ENCODE results near the gene IRX2.

The IRX2 gene

DNA sequence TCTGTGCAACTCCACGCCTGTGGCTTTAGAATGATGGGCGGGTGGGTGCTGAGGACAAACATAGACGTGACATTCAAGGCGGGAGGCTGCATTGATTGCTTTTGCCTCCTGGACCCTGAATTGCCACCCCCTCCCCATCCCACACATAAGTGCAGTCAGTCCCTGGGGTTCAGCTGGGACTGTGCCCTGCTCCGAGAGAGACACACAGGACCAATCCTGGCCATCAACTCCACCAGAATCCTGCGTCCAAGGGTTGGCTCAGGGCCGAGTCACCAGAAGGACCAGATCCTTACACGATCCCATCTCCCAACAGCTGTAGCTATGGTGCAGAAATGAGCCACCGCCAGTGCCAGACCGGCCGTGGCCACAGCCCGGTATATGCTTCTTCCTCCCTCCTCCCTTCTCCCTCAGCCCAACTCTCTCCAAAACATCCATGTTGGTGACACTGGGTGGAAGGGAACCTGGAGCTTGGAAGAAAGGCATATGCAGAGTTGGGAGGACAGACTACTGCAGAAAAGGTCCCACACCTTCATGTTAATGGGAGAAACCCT, 27.4 kb downstream of the IRX2 start:
- Mint-ChIP-seq H3K36me3 (ENCODE audit: low read depth) (no peaks in the 10 kb centered on the region), H3K4me1 (ENCODE audit: low read depth) (no peaks in the 10 kb centered on the region), H3K27me3 (no peaks in the 10 kb centered on the region), H3K27ac (no peak overlapping the region), H3K9me3 (no peaks in the 10 kb centered on the region), H3K4me3 (no peak overlapping the region)
- intact Hi-C loops (cut with micrococcal nuclease): no loop called here

DNA sequence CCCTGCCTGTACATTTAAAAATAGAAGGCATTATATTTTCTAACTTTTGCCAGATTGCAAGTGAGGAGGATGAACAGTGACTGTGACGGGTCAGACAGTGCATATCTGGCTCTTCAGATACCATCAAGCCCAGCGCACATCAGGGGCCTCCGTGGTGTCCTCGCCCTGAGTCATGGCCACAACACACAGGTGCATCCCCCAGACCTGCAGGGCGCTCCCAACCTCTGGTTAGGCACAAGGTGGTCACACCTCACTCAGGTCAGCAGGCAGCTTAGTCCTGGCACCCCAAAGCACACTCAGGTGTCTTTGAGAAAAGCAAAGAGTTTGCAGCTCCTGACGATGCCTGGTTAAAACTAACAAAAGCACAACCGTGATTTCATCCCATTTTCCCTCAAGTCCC, 28.6 kb downstream of the IRX2 start:
- no peaks in the 10 kb centered on the region for H3K4me1 Mint-ChIP-seq (ENCODE audit: low read depth)
- no peaks in the 10 kb centered on the region for H3K27me3 Mint-ChIP-seq
- H3K36me3 Mint-ChIP-seq (ENCODE audit: low read depth): no peaks in the 10 kb centered on the region
- intact Hi-C loops (cut with micrococcal nuclease): no loop called here
- H3K4me3 Mint-ChIP-seq: no peak overlapping the region
- H3K27ac Mint-ChIP-seq: no peak overlapping the region
- no peaks in the 10 kb centered on the region for H3K9me3 Mint-ChIP-seq

DNA sequence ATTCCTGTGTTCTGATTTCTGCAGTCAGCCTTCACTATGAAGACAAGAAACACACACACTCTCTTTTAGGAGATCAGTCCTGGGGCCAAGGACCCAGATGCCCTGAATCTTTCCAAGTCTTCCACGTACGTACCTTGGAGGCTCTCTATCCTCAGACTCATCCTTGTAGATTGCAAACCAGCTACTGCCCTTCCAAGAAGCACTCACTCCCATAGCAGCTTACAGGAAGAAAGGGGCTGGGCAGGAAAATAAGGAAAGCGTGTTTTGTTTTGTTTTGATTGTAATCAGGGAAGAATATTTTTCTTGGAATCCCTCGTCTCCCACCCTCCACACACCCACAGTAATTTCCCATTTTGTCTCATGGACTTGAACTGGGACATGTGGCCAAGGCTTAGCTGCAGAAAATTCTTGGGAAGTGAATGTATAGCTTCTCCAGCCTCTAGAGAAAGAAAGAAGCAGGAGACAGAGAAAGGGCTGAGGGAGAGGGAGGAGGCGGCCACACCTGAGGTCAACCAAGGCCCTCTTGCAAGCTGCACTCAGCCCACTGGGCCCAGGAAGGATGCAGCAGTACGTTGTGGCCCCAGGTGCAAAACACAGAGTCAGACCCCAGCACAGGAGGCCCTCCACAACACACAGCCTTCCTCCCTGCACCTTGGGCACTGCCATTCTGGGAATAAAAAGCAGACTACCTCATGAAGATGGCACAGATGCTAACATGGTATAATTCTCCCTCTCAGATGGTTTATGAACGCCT, 29.9 kb downstream of the IRX2 start:
- Mint-ChIP-seq H3K4me1 (ENCODE audit: low read depth) (no peaks in the 10 kb centered on the region), H3K27ac (no peak overlapping the region), H3K27me3 (no peaks in the 10 kb centered on the region), H3K9me3 (no peaks in the 10 kb centered on the region), H3K4me3 (no peak overlapping the region), H3K36me3 (ENCODE audit: low read depth) (no peaks in the 10 kb centered on the region)
- intact Hi-C loops (cut with micrococcal nuclease): no loop called here

DNA sequence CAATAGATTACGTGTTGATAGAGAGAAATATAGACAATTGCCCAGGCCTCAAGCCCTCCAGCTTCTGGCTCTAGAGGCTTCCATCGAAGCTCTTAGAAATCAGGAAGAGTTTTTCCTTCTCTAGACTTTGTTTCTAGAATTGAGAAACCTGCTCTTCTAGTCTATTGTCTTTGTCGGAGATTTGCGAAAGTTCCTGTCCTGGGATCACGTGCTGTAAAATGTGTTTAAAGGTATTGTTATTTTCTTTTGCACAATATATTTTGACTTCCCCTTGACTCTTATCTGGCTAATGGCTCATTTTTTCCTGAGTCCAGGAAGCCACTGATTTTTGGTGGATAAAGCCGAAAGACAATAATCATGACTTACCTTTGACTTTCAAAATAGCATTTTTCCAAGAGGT, 32.1 kb downstream of the IRX2 start:
- Mint-ChIP-seq H3K4me3 (no peak overlapping the region), H3K4me1 (ENCODE audit: low read depth) (no peaks in the 10 kb centered on the region), H3K9me3 (no peaks in the 10 kb centered on the region), H3K27ac (no peak overlapping the region), H3K36me3 (ENCODE audit: low read depth) (no peaks in the 10 kb centered on the region), H3K27me3 (no peaks in the 10 kb centered on the region)
- intact Hi-C loops (cut with micrococcal nuclease): no loop called here

DNA sequence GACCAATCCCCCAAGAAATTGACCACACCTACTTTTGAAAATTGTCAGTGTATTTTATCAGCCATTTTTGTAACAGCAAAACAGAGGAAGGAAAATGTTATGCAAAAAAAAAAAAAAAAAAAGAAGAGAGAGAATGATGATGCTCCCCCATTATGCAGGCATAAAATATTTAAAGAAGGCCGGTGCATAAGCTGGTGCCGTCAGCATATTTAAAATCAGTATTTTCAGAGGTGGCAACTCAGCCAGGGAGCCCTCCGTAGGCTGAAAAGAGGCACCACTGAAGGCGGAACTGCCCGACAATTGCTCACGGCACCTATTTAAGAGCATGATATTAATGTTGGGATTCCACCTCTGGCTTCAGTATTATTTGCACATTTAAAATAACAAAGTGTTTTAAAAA, 33.4 kb downstream of the IRX2 start:
- Mint-ChIP-seq H3K4me3 (no peak overlapping the region), H3K27ac (no peak overlapping the region)

DNA sequence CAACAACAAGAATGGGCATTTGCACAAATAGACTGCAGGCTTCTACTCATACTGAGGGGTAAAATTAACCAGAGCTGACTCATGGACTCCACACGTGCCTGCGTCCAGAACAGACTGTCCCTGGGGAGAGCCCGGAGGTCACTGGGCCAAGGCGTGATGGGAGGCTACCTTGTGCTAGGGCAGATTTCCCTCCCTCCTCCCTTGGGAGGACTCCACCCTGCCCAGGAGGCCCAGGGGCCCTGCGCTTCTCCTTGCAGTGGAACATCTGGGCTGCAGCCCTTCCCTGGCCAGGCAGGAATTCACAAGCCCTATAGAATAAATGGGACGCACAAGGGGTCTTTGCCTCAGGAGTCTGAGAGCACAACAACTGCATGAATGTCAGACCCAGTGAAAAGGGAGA, 35.6 kb downstream of the IRX2 start:
- Mint-ChIP-seq H3K4me1 (ENCODE audit: low read depth) (no peaks in the 10 kb centered on the region), H3K9me3 (no peaks in the 10 kb centered on the region), H3K27me3 (no peaks in the 10 kb centered on the region), H3K27ac (no peak overlapping the region), H3K36me3 (ENCODE audit: low read depth) (no peaks in the 10 kb centered on the region), H3K4me3 (no peak overlapping the region)
- intact Hi-C loops (cut with micrococcal nuclease): no loop called here

More for the DNA sequence above, 33.4 kb downstream of the IRX2 start:
- intact Hi-C loops (cut with micrococcal nuclease): no loop called here
- Mint-ChIP-seq H3K36me3 (ENCODE audit: low read depth) (no peaks in the 10 kb centered on the region), H3K9me3 (no peaks in the 10 kb centered on the region), H3K4me1 (ENCODE audit: low read depth) (no peaks in the 10 kb centered on the region), H3K27me3 (no peaks in the 10 kb centered on the region)

DNA sequence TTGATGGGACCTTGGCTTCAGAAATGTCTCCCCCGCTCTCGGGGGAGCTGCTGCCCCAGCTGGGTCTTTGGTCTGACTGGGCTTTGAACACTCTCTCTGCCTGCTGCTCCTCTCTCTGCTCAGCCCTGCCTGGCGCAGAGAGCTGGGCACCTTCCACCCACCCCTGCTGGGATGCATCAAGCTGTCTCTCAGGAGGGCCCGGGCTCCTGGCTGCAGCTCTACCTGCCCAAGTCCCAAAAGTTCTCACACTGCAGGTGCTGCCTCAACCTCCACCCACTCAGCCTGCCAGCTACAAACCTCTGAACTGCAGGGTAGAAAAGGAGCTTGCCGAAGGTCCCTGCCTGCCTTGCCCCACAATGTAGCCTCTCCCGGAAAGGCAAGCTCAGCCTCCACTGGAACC, 36.7 kb downstream of the IRX2 start:
- H3K36me3 Mint-ChIP-seq (ENCODE audit: low read depth): no peaks in the 10 kb centered on the region
- H3K27ac Mint-ChIP-seq: no peak overlapping the region
- H3K27me3 Mint-ChIP-seq: no peaks in the 10 kb centered on the region
- no peaks in the 10 kb centered on the region for H3K9me3 Mint-ChIP-seq
- H3K4me3 Mint-ChIP-seq: no peak overlapping the region
- intact Hi-C loops (cut with micrococcal nuclease): no loop called here
- no peaks in the 10 kb centered on the region for H3K4me1 Mint-ChIP-seq (ENCODE audit: low read depth)

DNA sequence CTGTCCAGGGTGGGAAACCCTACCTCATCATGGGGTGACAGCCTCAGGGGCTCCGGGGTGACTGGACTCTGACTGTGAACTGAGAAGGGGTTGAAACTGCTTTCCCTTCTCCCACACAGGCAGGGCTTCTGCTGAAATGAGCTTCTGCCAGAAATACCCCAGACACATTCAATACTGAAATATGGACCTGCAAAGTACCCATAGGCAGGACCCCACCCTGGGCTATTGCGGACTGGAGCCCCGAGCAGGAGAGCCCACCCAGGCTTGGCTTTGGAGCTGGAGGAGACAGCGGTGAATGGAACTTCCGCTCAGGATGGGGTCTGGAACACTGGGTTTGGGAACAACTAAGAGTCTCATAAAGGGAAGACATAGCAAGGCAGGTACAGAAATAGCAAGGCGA, 37.5 kb downstream of the IRX2 start:
- H3K4me3 Mint-ChIP-seq: no peak overlapping the region
- intact Hi-C loops (cut with micrococcal nuclease): no loop called here
- H3K27ac Mint-ChIP-seq: no peak overlapping the region
- no peaks in the 10 kb centered on the region for H3K36me3 Mint-ChIP-seq (ENCODE audit: low read depth)
- H3K27me3 Mint-ChIP-seq: no peaks in the 10 kb centered on the region
- no peaks in the 10 kb centered on the region for H3K9me3 Mint-ChIP-seq
- no peaks in the 10 kb centered on the region for H3K4me1 Mint-ChIP-seq (ENCODE audit: low read depth)

DNA sequence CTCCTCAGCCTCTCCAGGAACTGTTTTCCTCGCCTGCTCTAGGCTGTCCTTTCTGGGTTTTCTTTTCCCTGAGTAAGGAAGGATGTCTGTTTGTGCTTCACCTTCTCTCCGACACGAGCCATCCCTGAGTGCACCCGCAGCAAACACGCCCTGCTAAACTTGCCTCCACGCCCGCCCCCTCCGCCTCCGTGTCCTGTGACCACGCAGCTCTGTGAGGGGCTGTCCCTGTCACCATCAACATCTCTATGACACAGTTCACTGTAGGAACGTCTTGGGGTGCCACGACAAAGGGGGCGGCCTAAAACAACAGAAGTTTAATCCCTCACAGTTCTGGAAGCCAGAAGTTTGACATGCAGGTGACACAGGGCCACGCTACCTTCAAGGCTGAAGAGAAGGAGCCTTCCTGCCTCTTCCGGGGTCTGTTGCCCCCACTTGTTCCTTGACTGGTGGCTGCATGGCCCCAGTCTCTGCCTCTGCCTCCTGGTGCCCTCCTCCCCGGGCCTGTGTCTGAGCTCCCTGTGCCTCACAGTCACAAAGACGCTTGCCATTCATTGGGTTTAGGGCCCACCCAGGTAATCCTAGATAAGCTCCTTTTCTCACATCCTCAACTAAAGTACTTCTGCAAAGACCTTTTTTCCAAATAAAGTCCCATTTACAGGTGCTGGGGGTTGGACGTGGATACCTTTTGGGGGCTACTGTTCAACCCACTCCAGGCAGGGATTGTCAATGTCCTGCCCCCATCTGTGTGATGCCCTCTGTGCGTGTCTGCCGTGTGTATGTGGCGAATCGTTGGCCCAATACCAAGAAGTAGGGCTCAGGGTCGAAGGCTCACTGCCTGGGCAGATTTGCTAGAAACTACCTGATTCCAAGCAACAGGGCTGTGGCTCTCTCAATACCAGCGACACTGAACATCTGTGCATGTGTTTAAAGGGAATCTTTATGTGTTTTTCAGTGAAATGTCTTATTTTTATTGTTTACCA, 39.7 kb downstream of the IRX2 start:
- intact Hi-C loops (cut with micrococcal nuclease): no loop called here
- Mint-ChIP-seq H3K27me3 (no peaks in the 10 kb centered on the region), H3K4me1 (ENCODE audit: low read depth) (no peaks in the 10 kb centered on the region), H3K36me3 (ENCODE audit: low read depth) (no peaks in the 10 kb centered on the region), H3K27ac (no peak overlapping the region), H3K9me3 (no peaks in the 10 kb centered on the region), H3K4me3 (no peak overlapping the region)

DNA sequence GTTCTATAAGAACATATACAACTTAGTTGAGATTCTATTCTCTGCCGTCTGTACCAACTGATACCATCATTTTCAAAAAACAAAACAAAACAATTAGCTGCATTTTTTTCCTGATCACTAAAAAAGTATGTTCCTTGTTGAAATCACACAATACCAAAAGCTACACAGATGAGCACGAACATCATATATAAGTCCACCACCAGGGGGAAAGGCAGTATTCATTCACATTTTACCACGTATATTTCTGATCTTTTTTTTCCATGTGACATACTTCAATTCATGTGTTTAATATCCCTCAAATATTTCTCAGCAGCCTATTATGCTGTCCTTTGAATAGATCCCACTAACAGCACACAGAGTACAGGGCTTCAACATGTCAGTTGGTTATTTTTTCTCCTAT, 40.6 kb downstream of the IRX2 start:
- no peaks in the 10 kb centered on the region for H3K36me3 Mint-ChIP-seq (ENCODE audit: low read depth)
- no peak overlapping the region for H3K27ac Mint-ChIP-seq
- intact Hi-C loops (cut with micrococcal nuclease): no loop called here
- H3K9me3 Mint-ChIP-seq: no peaks in the 10 kb centered on the region
- H3K4me1 Mint-ChIP-seq (ENCODE audit: low read depth): no peaks in the 10 kb centered on the region
- no peaks in the 10 kb centered on the region for H3K27me3 Mint-ChIP-seq
- no peak overlapping the region for H3K4me3 Mint-ChIP-seq

DNA sequence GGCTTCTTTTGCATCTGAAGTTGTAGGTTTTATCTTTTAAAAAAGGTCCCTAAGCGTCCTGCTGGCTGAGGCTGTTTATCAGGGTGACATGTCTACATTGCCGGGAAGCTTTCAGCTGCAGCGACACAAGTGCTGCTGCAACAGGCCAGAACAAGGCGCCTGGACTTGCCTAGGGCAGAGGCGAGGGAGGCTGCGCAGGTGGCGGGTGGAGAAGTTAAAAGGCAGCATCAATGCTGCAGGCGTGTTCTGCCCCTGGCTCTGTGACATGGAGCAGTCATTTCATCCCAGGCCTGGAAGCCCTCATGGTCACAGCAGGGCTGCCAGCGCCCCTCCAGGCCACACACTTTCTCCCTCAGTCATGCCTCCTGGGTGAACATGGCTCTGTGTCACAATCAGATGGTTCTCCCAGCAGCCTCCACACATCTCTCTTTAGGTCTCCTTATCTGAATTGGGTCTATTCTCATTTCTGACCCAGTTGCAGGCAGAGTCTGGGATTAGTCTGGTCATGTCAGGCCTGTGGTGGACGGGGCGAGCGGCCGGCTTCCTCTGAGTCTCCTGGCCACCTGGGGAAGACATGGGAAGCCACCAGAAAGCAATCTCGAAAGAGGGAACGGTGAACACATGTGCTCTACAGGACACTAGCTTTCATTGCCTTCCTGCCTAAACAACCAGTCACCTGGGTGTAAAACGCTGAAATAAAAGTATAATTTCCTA, 41.3 kb downstream of the IRX2 start:
- intact Hi-C loops (cut with micrococcal nuclease): no loop called here
- H3K4me1 Mint-ChIP-seq (ENCODE audit: low read depth): no peaks in the 10 kb centered on the region
- no peaks in the 10 kb centered on the region for H3K27me3 Mint-ChIP-seq
- no peak overlapping the region for H3K27ac Mint-ChIP-seq
- no peak overlapping the region for H3K4me3 Mint-ChIP-seq
- H3K9me3 Mint-ChIP-seq: no peaks in the 10 kb centered on the region
- no peaks in the 10 kb centered on the region for H3K36me3 Mint-ChIP-seq (ENCODE audit: low read depth)

DNA sequence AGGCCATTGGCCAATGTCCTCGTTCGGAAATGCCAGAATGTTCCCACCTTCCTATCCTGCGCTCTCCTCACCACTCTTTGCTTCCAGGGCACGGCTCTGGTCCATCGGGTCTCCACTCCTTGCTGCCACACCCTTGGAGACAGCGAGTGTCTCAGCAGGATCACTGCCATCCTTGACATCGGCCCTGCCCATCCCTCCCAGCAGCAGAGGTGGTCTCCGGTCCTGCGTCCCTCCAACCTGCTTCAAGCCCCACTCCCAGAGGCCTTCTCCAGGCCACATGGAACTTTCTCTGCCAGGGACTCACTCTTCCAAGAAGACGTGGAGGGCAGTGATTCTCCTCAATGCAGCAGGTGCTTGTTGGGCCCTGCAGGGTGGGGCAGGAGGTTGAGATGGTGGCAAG, 42.7 kb downstream of the IRX2 start:
- Mint-ChIP-seq H3K4me3 (no peak overlapping the region), H3K36me3 (ENCODE audit: low read depth) (no peaks in the 10 kb centered on the region), H3K27ac (no peak overlapping the region), H3K27me3 (no peaks in the 10 kb centered on the region), H3K9me3 (no peaks in the 10 kb centered on the region), H3K4me1 (ENCODE audit: low read depth) (no peaks in the 10 kb centered on the region)
- intact Hi-C loops (cut with micrococcal nuclease): no loop called here

DNA sequence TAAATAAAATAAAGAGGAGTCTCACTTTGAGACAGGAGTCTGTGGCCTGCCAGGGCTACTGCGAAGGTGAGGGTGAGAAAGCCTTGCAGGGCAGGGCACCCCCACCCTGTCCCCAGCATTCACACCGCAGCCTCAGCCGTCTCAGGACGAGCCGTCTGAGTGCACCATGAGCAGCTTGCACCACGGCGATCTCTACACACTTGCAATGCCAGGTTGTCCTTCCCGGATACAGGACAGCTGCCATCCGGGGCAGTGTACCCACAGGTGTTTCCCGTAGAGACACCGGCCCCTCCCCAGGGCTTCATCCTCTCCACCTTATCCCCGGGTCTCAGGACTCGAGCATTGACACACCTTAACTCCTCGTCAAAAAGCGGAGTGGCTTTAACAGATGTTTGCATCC, 43.3 kb downstream of the IRX2 start:
- Mint-ChIP-seq H3K36me3 (ENCODE audit: low read depth) (no peaks in the 10 kb centered on the region), H3K9me3 (no peaks in the 10 kb centered on the region), H3K27me3 (no peaks in the 10 kb centered on the region), H3K4me1 (ENCODE audit: low read depth) (no peaks in the 10 kb centered on the region), H3K4me3 (no peak overlapping the region), H3K27ac (no peak overlapping the region)
- intact Hi-C loops (cut with micrococcal nuclease): no loop called here

DNA sequence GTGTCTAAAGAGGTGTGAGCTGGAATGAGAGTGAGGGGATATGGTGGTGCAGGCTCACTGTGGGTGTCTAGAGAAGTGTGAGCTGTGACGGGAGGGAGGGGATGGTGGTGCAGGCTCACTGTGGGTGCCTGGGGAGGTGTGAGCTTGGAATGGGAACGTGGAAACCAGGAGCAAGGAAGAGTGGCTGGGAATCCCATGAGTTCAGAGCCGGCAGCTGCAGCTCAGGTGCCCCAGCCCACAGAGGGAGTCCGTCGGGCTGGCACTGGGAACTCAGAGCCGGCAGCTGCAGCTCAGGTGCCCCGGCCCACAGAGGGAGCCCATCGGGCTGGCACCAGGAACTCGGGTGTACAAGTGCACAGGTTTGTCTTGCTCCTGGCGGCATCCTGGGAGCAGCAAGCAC, 45.6 kb downstream of the IRX2 start:
- Mint-ChIP-seq H3K4me3 (no peak overlapping the region), H3K27ac (no peak overlapping the region), H3K4me1 (ENCODE audit: low read depth) (no peaks in the 10 kb centered on the region), H3K9me3 (no peaks in the 10 kb centered on the region), H3K27me3 (no peaks in the 10 kb centered on the region), H3K36me3 (ENCODE audit: low read depth) (no peaks in the 10 kb centered on the region)
- intact Hi-C loops (cut with micrococcal nuclease): no loop called here

Data from dendritic cell treated with granulocyte-macrophage colony-stimulating factor and Interleukin-4, amounts not matched to agents 40 ng/mL and 50 ng/mL, for 4 days (primary cell).